SK-N-SH treated with all-trans-retinoic acid at 6 μM for 48 hours (cell line): ENCODE data around the gene ZNF202.

ENCODE experiments used
- ATAC-seq: fragments of 200-7000 bp; cut with Tn5 transposase; 3 replicates; pipeline ENCODE4 v1.9.1; 2020; ENCODE audit warnings: mild to moderate bottlenecking, moderate library complexity
- ARNTL ChIP-seq: fragments of 450-650 bp; formaldehyde crosslinking; IDR thresholded peaks from 2 replicates; pipeline ENCODE4 v1.5.0; 2020; ENCODE audit warnings: low read depth, mild to moderate bottlenecking, moderate library complexity, borderline replicate concordance
- BACH2 ChIP-seq: fragments of 250-450 bp; sonication (Bioruptor Pico); IDR thresholded peaks from 2 replicates; pipeline ENCODE4 v1.9.0; 2021; ENCODE audit warnings: mild to moderate bottlenecking, borderline replicate concordance
- CSDC2 ChIP-seq: fragments of 250-450 bp; sonication (Bioruptor Pico); IDR thresholded peaks from 2 replicates; pipeline ENCODE4 v1.5.0; 2020; ENCODE audit warnings: mild to moderate bottlenecking, moderate library complexity
- ESRRG ChIP-seq: fragments of 250-450 bp; sonication (Bioruptor Pico); IDR thresholded peaks from 2 replicates; pipeline ENCODE4 v1.6.1; 2021; ENCODE audit warnings: mild to moderate bottlenecking
- ISL1 ChIP-seq: fragments of 250-450 bp; sonication (Bioruptor Pico); IDR thresholded peaks from 2 replicates; pipeline ENCODE4 v2.1.2; 2022; ENCODE audit warnings: mild to moderate bottlenecking, moderate library complexity
- OSR1 ChIP-seq: fragments of 250-450 bp; sonication (Bioruptor Pico); IDR thresholded peaks from 2 replicates; pipeline ENCODE4 v1.8.0; 2022; ENCODE audit warnings: moderate library complexity, mild to moderate bottlenecking, inconsistent platforms
- PPARA ChIP-seq: fragments of 250-450 bp; sonication (Bioruptor Pico); IDR thresholded peaks from 2 replicates; pipeline ENCODE4 v1.5.0; 2020; ENCODE audit warnings: mild to moderate bottlenecking, borderline replicate concordance
- RARB ChIP-seq: fragments of 250-450 bp; sonication (Bioruptor Pico); IDR thresholded peaks from 2 replicates; pipeline ENCODE4 v1.8.0; 2021; ENCODE audit warnings: mild to moderate bottlenecking, moderate library complexity
- TCF4 ChIP-seq: fragments of 250-450 bp; sonication (Bioruptor Pico); IDR thresholded peaks from 2 replicates; pipeline ENCODE4 v1.8.0; 2021; ENCODE audit warnings: mild to moderate bottlenecking, moderate library complexity, borderline replicate concordance
- TOX ChIP-seq: fragments of 250-450 bp; sonication (Bioruptor Pico); IDR thresholded peaks from 2 replicates; pipeline ENCODE4 v1.8.0; 2021; ENCODE audit warnings: mild to moderate bottlenecking, moderate library complexity, borderline replicate concordance
- TSHZ2 ChIP-seq: fragments of 250-450 bp; sonication (Bioruptor Pico); IDR thresholded peaks from 2 replicates; pipeline ENCODE4 v1.5.0; 2020; ENCODE audit warnings: mild to moderate bottlenecking, moderate library complexity
- ZC3H10 ChIP-seq: fragments of 250-450 bp; sonication (Bioruptor Pico); IDR thresholded peaks from 2 replicates; pipeline ENCODE4 v1.5.1; 2021; ENCODE audit warnings: mild to moderate bottlenecking, moderate library complexity
- ZFP30 ChIP-seq: fragments of 450-650 bp; formaldehyde crosslinking; IDR thresholded peaks from 2 replicates; pipeline ENCODE4 v1.5.0; 2022; ENCODE audit warnings: mild to moderate bottlenecking, moderate library complexity
- ZNF565 ChIP-seq: fragments of 450-650 bp; formaldehyde crosslinking; conservative IDR thresholded peaks from 2 replicates; pipeline ENCODE4 v1.5.0; 2020; ENCODE audit warnings: low read depth, mild to moderate bottlenecking, moderate library complexity
- ZNF70 ChIP-seq: fragments of 450-650 bp; formaldehyde crosslinking; IDR thresholded peaks from 2 replicates; pipeline ENCODE4 v1.5.0; 2020; ENCODE audit warnings: mild to moderate bottlenecking, moderate library complexity
- ZNF8 ChIP-seq: fragments of 450-650 bp; formaldehyde crosslinking; IDR thresholded peaks from 2 replicates; pipeline ENCODE4 v1.5.0; 2020; ENCODE audit warnings: mild to moderate bottlenecking, moderate library complexity
- TF ChIP-seq, protein P1 (sequence below): fragments of 250-450 bp; sonication (Bioruptor Pico); IDR thresholded peaks from 2 replicates; pipeline ENCODE4 v1.5.1; 2021; ENCODE audit warnings: mild to moderate bottlenecking, moderate library complexity
- TF ChIP-seq, protein P2 (sequence below): fragments of 250-450 bp; sonication (Bioruptor Pico); IDR thresholded peaks from 2 replicates; pipeline ENCODE4 v1.8.0; 2020; ENCODE audit warnings: mild to moderate bottlenecking, moderate library complexity, borderline replicate concordance
- TF ChIP-seq, protein P3 (sequence below): fragments of 250-450 bp; sonication (Bioruptor Pico); IDR thresholded peaks from 2 replicates; pipeline ENCODE4 v1.8.0; 2021; ENCODE audit warnings: low read depth, mild to moderate bottlenecking, moderate library complexity, borderline replicate concordance
- TF ChIP-seq, protein P4 (sequence below): fragments of 250-450 bp; sonication (Bioruptor Pico); IDR thresholded peaks from 2 replicates; pipeline ENCODE4 v1.5.1; 2020; ENCODE audit warnings: low read depth, mild to moderate bottlenecking, moderate library complexity

Gene ZNF202

GRCh38 chr11:123773959-123774358, 32.5 kb upstream of the ZNF202 start:
- ATAC-seq, result no peak
- TF ChIP-seq CSDC2 (CRISPR knock-in tag) (no peak), TCF4 (CRISPR knock-in tag) (no peak), ISL1 (CRISPR knock-in tag) (no peak), TSHZ2 (no peak), TOX (CRISPR knock-in tag) (no peak), OSR1 (no peak), PPARA (no peak), RARB (no peak), ZC3H10 (CRISPR knock-in tag) (no peak), ZNF565 (CRISPR knock-in tag) (no peak), ZNF8 (no peak), ZFP30 (CRISPR knock-in tag) (no peak), BACH2 (CRISPR knock-in tag) (no peak), ESRRG (CRISPR knock-in tag) (no peak), ZNF70 (no peak)
- TF ChIP-seq, protein P1, sequence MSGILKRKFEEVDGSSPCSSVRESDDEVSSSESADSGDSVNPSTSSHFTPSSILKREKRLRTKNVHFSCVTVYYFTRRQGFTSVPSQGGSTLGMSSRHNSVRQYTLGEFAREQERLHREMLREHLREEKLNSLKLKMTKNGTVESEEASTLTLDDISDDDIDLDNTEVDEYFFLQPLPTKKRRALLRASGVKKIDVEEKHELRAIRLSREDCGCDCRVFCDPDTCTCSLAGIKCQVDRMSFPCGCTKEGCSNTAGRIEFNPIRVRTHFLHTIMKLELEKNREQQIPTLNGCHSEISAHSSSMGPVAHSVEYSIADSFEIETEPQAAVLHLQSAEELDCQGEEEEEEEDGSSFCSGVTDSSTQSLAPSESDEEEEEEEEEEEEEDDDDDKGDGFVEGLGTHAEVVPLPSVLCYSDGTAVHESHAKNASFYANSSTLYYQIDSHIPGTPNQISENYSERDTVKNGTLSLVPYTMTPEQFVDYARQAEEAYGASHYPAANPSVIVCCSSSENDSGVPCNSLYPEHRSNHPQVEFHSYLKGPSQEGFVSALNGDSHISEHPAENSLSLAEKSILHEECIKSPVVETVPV, result no peak
- TF ChIP-seq, protein P2, sequence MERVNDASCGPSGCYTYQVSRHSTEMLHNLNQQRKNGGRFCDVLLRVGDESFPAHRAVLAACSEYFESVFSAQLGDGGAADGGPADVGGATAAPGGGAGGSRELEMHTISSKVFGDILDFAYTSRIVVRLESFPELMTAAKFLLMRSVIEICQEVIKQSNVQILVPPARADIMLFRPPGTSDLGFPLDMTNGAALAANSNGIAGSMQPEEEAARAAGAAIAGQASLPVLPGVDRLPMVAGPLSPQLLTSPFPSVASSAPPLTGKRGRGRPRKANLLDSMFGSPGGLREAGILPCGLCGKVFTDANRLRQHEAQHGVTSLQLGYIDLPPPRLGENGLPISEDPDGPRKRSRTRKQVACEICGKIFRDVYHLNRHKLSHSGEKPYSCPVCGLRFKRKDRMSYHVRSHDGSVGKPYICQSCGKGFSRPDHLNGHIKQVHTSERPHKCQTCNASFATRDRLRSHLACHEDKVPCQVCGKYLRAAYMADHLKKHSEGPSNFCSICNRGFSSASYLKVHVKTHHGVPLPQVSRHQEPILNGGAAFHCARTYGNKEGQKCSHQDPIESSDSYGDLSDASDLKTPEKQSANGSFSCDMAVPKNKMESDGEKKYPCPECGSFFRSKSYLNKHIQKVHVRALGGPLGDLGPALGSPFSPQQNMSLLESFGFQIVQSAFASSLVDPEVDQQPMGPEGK (CRISPR knock-in tag), result no peak
- TF ChIP-seq, all 23 proteins: peak for 0

GRCh38 chr11:123773026-123773425, 31.6 kb upstream of the ZNF202 start:
- ATAC-seq, result no peak
- TF ChIP-seq BACH2 (CRISPR knock-in tag) (no peak), ZC3H10 (CRISPR knock-in tag) (no peak), CSDC2 (CRISPR knock-in tag) (no peak), ZFP30 (CRISPR knock-in tag) (no peak), PPARA (no peak), ESRRG (CRISPR knock-in tag) (no peak), RARB (no peak), ISL1 (CRISPR knock-in tag) (no peak), ZNF70 (no peak), OSR1 (no peak)

DNA sequence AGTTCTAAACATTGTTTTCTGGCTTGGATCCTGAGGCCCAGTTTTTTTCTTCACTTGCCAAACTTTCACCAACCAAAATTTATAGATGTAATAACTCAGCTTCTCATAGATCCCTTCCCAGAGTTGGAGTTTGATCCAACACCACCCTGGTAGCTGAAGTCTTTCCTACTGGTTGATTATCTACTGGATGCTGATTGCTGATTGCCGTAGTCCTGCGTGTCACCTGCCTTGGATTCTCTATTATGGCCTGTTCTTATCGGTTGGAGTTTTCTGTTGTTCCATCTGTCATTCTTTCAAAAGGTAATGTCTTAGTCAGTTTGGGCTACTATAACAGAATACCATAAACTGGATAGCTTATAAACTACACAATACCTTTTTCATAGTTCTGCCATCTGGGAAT, 30.2 kb upstream of the ZNF202 start:
- no peak for ATAC-seq
- TF ChIP-seq, protein P2 (CRISPR knock-in tag), result no peak
- TF ChIP-seq ZFP30 (CRISPR knock-in tag), result no peak
- TF ChIP-seq ISL1 (CRISPR knock-in tag), result no peak

GRCh38 chr11:123770712-123771111, 29.3 kb upstream of the ZNF202 start:
- no peak for ATAC-seq
- TF ChIP-seq ARNTL (CRISPR knock-in tag) (no peak), CSDC2 (CRISPR knock-in tag) (no peak), ZNF8 (no peak), RARB (no peak)
- TF ChIP-seq, protein P2 (CRISPR knock-in tag), result no peak
- TF ChIP-seq, protein P3, sequence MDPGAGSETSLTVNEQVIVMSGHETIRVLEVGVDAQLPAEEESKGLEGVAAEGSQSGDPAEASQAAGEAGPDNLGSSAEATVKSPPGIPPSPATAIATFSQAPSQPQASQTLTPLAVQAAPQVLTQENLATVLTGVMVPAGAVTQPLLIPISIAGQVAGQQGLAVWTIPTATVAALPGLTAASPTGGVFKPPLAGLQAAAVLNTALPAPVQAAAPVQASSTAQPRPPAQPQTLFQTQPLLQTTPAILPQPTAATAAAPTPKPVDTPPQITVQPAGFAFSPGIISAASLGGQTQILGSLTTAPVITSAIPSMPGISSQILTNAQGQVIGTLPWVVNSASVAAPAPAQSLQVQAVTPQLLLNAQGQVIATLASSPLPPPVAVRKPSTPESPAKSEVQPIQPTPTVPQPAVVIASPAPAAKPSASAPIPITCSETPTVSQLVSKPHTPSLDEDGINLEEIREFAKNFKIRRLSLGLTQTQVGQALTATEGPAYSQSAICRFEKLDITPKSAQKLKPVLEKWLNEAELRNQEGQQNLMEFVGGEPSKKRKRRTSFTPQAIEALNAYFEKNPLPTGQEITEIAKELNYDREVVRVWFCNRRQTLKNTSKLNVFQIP (CRISPR knock-in tag), result no peak
- TF ChIP-seq, protein P4, sequence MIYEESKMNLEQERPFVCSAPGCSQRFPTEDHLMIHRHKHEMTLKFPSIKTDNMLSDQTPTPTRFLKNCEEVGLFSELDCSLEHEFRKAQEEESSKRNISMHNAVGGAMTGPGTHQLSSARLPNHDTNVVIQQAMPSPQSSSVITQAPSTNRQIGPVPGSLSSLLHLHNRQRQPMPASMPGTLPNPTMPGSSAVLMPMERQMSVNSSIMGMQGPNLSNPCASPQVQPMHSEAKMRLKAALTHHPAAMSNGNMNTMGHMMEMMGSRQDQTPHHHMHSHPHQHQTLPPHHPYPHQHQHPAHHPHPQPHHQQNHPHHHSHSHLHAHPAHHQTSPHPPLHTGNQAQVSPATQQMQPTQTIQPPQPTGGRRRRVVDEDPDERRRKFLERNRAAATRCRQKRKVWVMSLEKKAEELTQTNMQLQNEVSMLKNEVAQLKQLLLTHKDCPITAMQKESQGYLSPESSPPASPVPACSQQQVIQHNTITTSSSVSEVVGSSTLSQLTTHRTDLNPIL (CRISPR knock-in tag), result no peak
